NOMO-1 treated with DMSO at 0.1 percent for 48 hours (cell line): ENCODE data around the gene SNPH.

Experiments used
- DNase-seq: peaks from one replicate; lab custom pipeline; 2025; ENCODE audit not compliant: unreplicated experiment; lab: John Stamatoyannopoulos, UW

Gene SNPH

GRCh38 chr20:1323256-1323655 is 57.2 kb downstream of the SNPH start:
- DNase-seq = no peak

GRCh38 chr20:1323830-1324597 is 57.9 kb downstream of the SNPH start:
- DNase-seq = no peak

- DNase-seq = no peak
Measured at GRCh38 chr20:1324598-1325172, 58.6 kb downstream of the SNPH start.

- peak; percentile 93 for DNase-seq
Measured at GRCh38 chr20:1325173-1326030, 59.3 kb downstream of the SNPH start.

GRCh38 chr20:1326031-1326930 is 60.2 kb downstream of the SNPH start:
- no peak for DNase-seq

GRCh38 chr20:1327241-1327653 is 61.2 kb downstream of the SNPH start:
- no peak for DNase-seq

- DNase-seq = no peak
Measured at GRCh38 chr20:1327827-1328679, 62.0 kb downstream of the SNPH start.

- no peak for DNase-seq
Measured at GRCh38 chr20:1328680-1329330, 62.7 kb downstream of the SNPH start, which contains the start of gene SDCBP2. Gene SDCBP2, minus strand, starts transcription at chr20:1329139. Its CDS starts 8,723 bp downstream, at chr20:1320416.

GRCh38 chr20:1330075-1330830 is 64.2 kb downstream of the SNPH start:
- no peak for DNase-seq

- no peak for DNase-seq
Measured at GRCh38 chr20:1331101-1331500, 65.0 kb downstream of the SNPH start.

- DNase-seq = no peak
Measured at GRCh38 chr20:1331801-1332453, 65.8 kb downstream of the SNPH start.

GRCh38 chr20:1332749-1333300 is 66.7 kb downstream of the SNPH start:
- DNase-seq = no peak

- no peak for DNase-seq
Measured at GRCh38 chr20:1333462-1334369, 67.6 kb downstream of the SNPH start.

- DNase-seq = no peak
Measured at GRCh38 chr20:1334370-1334731, 68.3 kb downstream of the SNPH start.

GRCh38 chr20:1334761-1335160 is 68.7 kb downstream of the SNPH start:
- DNase-seq = peak; percentile 21

- no peak for DNase-seq
Measured at GRCh38 chr20:1335961-1336698, 70.0 kb downstream of the SNPH start.
